ENCODE data around the gene CRY1. TPM values are rescaled to one million over a fixed set of nuclear protein-coding genes. Genes with fewer than 3 reads are reported as not detected.

CRY1 gene
- total and polyA plus RNA-seq, 2 of the 4 experiments (the other 2 are of a cell fraction), result 5.9 to 9.9 TPM

GRCh38 chr12:107079172-107080011, 14.0 kb downstream of the CRY1 start:
- Histone ChIP-seq H3K4me1 (ENCODE audit: control insufficient read depth, insufficient read depth, low read length) (no peaks in the 10 kb centered on the region), H3K14ac (replicated peaks; ENCODE audit: low read depth, low read length) (no peak overlapping the region), H2BK20ac (ENCODE audit: low read depth, low read length) (no peak overlapping the region), H3K27ac (ENCODE audit: insufficient read depth, low read length) (no peak overlapping the region), H3K79me1 (ENCODE audit: low read depth in 1 of 2, low read length in 2 of 2) (peaks cover 8 to 30% of the 10 kb centered on the region in 2 experiments), H4K8ac (ENCODE audit: low read depth in 2 of 2, low read length in 2 of 2) (no peak overlapping the region), H2AK9ac (replicated peaks; ENCODE audit: low read depth, low read length, poor library complexity) (no peak overlapping the region), H3K18ac (ENCODE audit: low read depth, low read length) (no peak overlapping the region), H2AK5ac (ENCODE audit: low read depth, low read length) (no peak overlapping the region), H4K91ac (ENCODE audit: insufficient read depth, low read depth, low read length) (no peak overlapping the region), H4K20me1 (ENCODE audit: insufficient read depth, low read length) (0 out of 2 replicates have a peak, but pooled peaks cover 2% of the 10 kb centered on the region), H3K23ac (ENCODE audit: low read depth, low read length) (no peak overlapping the region), H2BK15ac (ENCODE audit: low read depth, low read length) (no peak overlapping the region), H2AFZ (replicated peaks; ENCODE audit: low read length, poor library complexity) (no peak overlapping the region), H3K4ac (ENCODE audit: low read depth, low read length) (no peak overlapping the region), H3K56ac (ENCODE audit: extremely low read depth, insufficient read depth, low read length) (no peak overlapping the region), H3K9me3 (ENCODE audit: control insufficient read depth, insufficient read depth, low read length) (no peaks in the 10 kb centered on the region), H3K4me2 (ENCODE audit: low read depth, low read length) (peak overlapping the region; percentile 73; the same call in 1 of the 2 replicates), H4K5ac (ENCODE audit: low read depth, low read length) (no peak overlapping the region), H2BK120ac (ENCODE audit: low read depth, low read length) (no peak overlapping the region), H2BK5ac (ENCODE audit: low read depth, low read length, poor library complexity, severe bottlenecking) (peak overlapping the region; percentile 16), H3K27me3 (ENCODE audit: control insufficient read depth, insufficient read depth, low read length) (no peaks in the 10 kb centered on the region), H3K9me1 (ENCODE audit: insufficient read depth, low read length) (no peaks in the 10 kb centered on the region), H3K4me3 (ENCODE audit: insufficient read depth, low read depth, low read length) (no peak overlapping the region), H3K9ac (ENCODE audit: low read depth, low read length) (no peak overlapping the region), H3K36me3 (ENCODE audit: control insufficient read depth, insufficient read depth, low read length) (no peaks in the 10 kb centered on the region)
- peak; percentile 35 for TF ChIP-seq SMC3 (IDR thresholded peaks at IDR 0.05; ENCODE audit: low read depth, low read length)
- peak; percentile 52 for TF ChIP-seq CTCF (conservative IDR thresholded peaks at IDR 0.05; ENCODE audit: low read depth, low read length)
- TF ChIP-seq, protein P1, sequence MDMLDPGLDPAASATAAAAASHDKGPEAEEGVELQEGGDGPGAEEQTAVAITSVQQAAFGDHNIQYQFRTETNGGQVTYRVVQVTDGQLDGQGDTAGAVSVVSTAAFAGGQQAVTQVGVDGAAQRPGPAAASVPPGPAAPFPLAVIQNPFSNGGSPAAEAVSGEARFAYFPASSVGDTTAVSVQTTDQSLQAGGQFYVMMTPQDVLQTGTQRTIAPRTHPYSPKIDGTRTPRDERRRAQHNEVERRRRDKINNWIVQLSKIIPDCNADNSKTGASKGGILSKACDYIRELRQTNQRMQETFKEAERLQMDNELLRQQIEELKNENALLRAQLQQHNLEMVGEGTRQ (IDR thresholded peaks at IDR 0.05; ENCODE audit: low read depth, low read length), result peak; percentile 66
- TF ChIP-seq ELK1 (IDR thresholded peaks at IDR 0.05; ENCODE audit: borderline replicate concordance, low read depth, low read length), result no peak
- 0 out of 2 replicates have a peak, but pooled peaks have one; percentile 16 for TF ChIP-seq RAD21 (IDR thresholded peaks at IDR 0.05; ENCODE audit: low read length)
- TF ChIP-seq CHD1 (IDR thresholded peaks at IDR 0.05; ENCODE audit: low read depth, low read length), result no peak
- dilution Hi-C loops (cut with HindIII; ENCODE audit: low sequenced_read_pairs, unreplicated experiment), result no loop called here
- WGBS, 2 experiments (ENCODE audit: extremely low coverage in 2 of 2, insufficient read length in 1 of 2), result 100% methylated on average over 1 of the region's 2 CpGs; no CpG with 5 or more reads in 1 of the 2 experiments
- peak; percentile 90 for ATAC-seq (ENCODE audit: low read depth)
- ChIA-PET CTCF (interaction anchor here (0.5 to 1.8 kb wide), 5 partner anchors 10 to 74 kb away, joined by 3 to 6 read pairs (median 4); no protein-coding TSS in a partner anchor), POLR2A (ENCODE audit: unreplicated experiment) (no interaction called here)
- peak; percentile 61 for DNase-seq
- intact Hi-C loops (cut with micrococcal nuclease), result no loop called here
- BruUV-seq (replicated peaks), result no TSS peak
- in situ Hi-C loops (cut with MboI; ENCODE audit: low sequenced_read_pairs), result no loop called here

Measured in IMR-90 (cell line).